WERI-Rb-1 (cell line): ENCODE data around the gene TOM1L2.

Experiments used
- DNase-seq: peaks from one replicate; pipeline ENCODE4 v3.0.0-alpha.2; 2020
- H3K27ac ChIP-seq: fragments of 250-450 bp; sonication (Bioruptor Pico); 2 replicates; pipeline ENCODE4 v1.5.1; 2020; ENCODE audit warnings: mild to moderate bottlenecking, moderate library complexity
- H3K27me3 ChIP-seq: fragments of 250-450 bp; sonication (Bioruptor Pico); 2 replicates; pipeline ENCODE4 v1.5.1; 2021; ENCODE audit warnings: mild to moderate bottlenecking, low read depth, moderate library complexity; ENCODE audit not compliant: insufficient read depth, severe bottlenecking
- H3K36me3 ChIP-seq: fragments of 250-450 bp; sonication (Bioruptor Pico); 2 replicates; pipeline ENCODE4 v1.5.1; 2020; ENCODE audit warnings: mild to moderate bottlenecking, moderate library complexity
- H3K4me3 ChIP-seq: 2 replicates; pipeline ENCODE4 v1.5.1; 2011; ENCODE audit warnings: low read depth, mild to moderate bottlenecking, control low read depth, low read length
- H3K9me3 ChIP-seq: fragments of 250-450 bp; sonication (Bioruptor Pico); 2 replicates; pipeline ENCODE4 v1.5.1; 2021; ENCODE audit warnings: mild to moderate bottlenecking, moderate library complexity; ENCODE audit not compliant: severe bottlenecking
- TF ChIP-seq, protein P1 (sequence below): IDR thresholded peaks from 2 replicates; pipeline ENCODE4 v1.5.1; 2011; ENCODE audit warnings: low read depth, mild to moderate bottlenecking, control low read depth, inconsistent platforms, low read length

TOM1L2 gene

DNA sequence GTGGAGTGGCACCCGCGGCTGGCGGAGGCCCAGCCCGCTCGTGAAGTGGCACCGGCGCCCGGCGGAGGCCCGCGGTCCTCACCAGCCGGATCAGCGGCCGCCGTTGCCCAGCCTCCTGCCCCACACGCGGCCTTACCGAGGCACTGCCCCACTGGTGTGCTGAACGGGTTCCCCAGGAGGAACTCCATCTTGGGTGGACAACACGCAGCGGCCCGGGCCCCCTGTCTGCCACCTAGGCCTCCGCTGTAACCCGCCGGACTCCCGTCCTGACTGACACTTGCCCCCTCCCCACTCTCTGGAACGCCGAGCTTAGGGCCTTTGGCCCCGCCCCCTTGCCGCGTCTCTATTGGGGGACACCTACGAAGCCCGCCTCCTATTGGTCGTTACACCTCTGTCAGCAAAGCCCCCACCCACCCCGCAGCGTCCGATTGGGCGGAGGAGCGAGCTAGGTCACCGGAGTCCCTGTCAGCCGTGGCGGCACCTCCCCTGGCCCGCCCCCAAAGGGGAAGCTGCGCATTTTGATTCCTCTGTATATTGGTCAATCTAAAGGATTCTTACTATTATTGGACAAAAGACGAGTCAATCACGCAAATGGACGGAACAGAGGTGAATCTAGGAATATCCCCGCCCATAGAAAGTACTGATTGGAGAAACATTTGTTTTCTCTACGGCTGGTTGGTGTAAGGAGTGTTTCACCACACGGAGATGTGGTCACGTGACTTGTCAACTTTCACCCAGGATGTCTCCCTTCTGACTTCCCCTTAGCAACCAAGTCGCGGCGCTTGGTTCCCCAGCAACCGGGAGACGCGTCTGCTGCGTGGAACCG lies at the start of gene TOM1L2, which contains the start of gene DRC3:
TSS of gene TOM1L2 (minus strand) at position 275 of the 826 bp plus-strand sequence. CDS start at position 188, 87 bp downstream.
TSS of gene DRC3 (plus strand) at position 737 of the 826 bp plus-strand sequence. CDS start 4,737 bp downstream, outside the sequence.
- Histone ChIP-seq H3K4me3 (peak within 1 kb of the TSS; percentile 76), H3K27ac (peak within 1 kb of the TSS; percentile 20; the same call in 1 of the 2 replicates), H3K36me3 (no peaks in the 10 kb centered on the region), H3K27me3 (no peaks in the 10 kb centered on the region), H3K9me3 (no peaks in the 10 kb centered on the region)
- TF ChIP-seq, protein P1, sequence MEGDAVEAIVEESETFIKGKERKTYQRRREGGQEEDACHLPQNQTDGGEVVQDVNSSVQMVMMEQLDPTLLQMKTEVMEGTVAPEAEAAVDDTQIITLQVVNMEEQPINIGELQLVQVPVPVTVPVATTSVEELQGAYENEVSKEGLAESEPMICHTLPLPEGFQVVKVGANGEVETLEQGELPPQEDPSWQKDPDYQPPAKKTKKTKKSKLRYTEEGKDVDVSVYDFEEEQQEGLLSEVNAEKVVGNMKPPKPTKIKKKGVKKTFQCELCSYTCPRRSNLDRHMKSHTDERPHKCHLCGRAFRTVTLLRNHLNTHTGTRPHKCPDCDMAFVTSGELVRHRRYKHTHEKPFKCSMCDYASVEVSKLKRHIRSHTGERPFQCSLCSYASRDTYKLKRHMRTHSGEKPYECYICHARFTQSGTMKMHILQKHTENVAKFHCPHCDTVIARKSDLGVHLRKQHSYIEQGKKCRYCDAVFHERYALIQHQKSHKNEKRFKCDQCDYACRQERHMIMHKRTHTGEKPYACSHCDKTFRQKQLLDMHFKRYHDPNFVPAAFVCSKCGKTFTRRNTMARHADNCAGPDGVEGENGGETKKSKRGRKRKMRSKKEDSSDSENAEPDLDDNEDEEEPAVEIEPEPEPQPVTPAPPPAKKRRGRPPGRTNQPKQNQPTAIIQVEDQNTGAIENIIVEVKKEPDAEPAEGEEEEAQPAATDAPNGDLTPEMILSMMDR: no peak
- peak; percentile 100 for DNase-seq

DNA sequence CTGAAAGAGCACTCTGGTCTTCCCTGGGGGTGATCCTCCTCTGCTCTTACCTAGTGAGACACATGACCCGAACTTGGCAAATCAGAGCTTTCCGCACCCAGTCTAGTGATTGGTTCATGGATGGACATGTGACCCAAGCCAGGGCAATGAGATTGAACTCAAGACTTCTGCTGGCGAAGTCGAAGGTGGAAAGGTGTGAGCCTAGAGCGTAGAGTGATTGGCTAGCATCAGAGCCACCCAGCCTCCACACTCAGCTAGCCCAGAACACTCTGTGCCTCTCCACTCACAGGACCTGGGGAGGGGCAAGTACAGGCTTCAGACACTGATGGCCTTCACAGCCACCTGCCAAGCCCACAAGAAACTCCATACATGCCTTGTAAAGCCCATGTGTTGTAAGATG lies 49.2 kb upstream of the TOM1L2 start:
- no peak for DNase-seq
- no peak overlapping the region for H3K27ac ChIP-seq
- H3K4me3 ChIP-seq: no peak overlapping the region
- H3K27me3 ChIP-seq: no peaks in the 10 kb centered on the region
- no peaks in the 10 kb centered on the region for H3K9me3 ChIP-seq
- TF ChIP-seq, protein P1: no peak
- peaks cover 6% of the 10 kb centered on the region for H3K36me3 ChIP-seq

DNA sequence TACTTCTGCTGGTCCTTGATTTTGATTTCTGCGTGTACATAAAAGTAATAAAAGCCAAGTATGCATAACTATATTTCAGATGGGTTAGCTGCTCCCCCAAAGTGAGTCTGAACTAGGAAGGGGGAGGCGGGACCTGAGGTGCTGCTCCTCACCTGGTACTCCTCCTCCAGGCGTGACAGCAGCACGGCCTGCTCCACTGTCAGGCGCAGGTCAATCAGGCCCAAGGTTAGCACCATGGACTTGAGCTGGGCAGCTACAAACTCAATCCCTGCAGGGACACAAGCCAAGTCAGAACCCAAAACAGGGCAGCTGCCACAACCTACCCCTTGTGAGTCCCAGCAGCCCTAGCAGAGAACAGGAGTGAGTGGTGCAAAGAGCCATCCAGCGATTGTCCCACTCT lies 48.8 kb upstream of the TOM1L2 start:
- TF ChIP-seq, protein P1: no peak
- peaks cover 2% of the 10 kb centered on the region for H3K36me3 ChIP-seq
- DNase-seq: no peak
- H3K27ac ChIP-seq: no peak overlapping the region
- H3K27me3 ChIP-seq: no peaks in the 10 kb centered on the region
- no peaks in the 10 kb centered on the region for H3K9me3 ChIP-seq
- H3K4me3 ChIP-seq: no peak overlapping the region

DNA sequence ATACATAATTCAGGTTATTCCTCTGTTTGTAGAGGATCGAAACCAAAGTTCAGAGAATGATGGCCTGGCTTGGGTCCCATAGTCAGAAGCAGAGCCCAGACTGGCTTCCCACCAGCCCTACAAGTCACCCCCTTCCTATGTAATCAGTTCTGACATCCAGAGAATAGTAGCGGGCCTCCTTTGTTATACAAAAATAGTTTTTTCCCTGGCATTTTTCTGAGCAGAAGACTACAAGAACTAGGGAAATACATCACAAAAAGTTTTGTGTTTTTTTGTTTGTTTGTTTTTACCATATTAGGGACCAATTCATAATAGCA lies 47.6 kb upstream of the TOM1L2 start:
- TF ChIP-seq, protein P1: no peak
- Histone ChIP-seq H3K27me3 (no peaks in the 10 kb centered on the region), H3K27ac (no peak overlapping the region), H3K36me3 (no peaks in the 10 kb centered on the region; the same call in 1 of the 2 replicates), H3K9me3 (no peaks in the 10 kb centered on the region), H3K4me3 (no peak overlapping the region)
- no peak for DNase-seq

DNA sequence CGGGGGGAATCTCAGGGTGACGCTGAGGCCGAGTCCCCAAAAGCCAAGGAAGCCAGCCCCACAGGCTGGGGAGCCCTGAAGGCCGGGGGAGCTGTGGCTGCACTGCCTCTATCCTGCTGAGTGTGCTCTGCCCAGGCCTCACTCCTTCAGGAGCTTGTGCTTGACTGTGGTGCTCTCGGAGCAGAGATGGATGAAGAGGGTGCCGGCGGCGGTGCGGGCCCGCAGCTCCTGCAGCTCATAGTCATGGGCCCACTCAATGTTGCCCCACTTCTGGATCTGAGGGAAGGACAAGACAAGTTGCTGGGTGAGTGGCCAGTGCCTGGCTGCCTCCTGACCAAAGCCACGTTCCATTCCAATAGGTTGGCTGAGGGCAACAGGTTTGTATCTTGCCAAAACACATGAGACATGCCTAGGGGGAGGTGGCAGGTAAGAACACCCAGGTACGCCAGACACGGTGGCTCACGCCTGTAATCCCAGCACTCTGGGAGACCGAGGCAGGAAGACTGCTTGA lies 46.3 kb upstream of the TOM1L2 start:
- Histone ChIP-seq H3K9me3 (no peaks in the 10 kb centered on the region), H3K27me3 (no peaks in the 10 kb centered on the region), H3K27ac (no peak overlapping the region), H3K4me3 (no peak overlapping the region), H3K36me3 (no peaks in the 10 kb centered on the region; the same call in 1 of the 2 replicates)
- TF ChIP-seq, protein P1: no peak
- no peak for DNase-seq
